Mucosa of stomach (tissue), 1 donor: Measurements from ENCODE around the gene RCC1.
A peak's percentile ranks its signal among the peaks of the same experiment; 100 is the strongest.
"Not testable (repeated sequence)": the region's sequence is repeated elsewhere in the genome, so short reads cannot be mapped to it uniquely, and the experiment has no call there.

Experiments used
- H3K27me3 ChIP-seq: one replicate; pipeline ENCODE4 v1.7.0; 2013; ENCODE audit warnings: mild to moderate bottlenecking, low read length; ENCODE audit not compliant: control insufficient read depth, insufficient read depth
- H3K36me3 ChIP-seq: one replicate; pipeline ENCODE4 v1.7.0; 2013; ENCODE audit warnings: low read length; ENCODE audit not compliant: control insufficient read depth, insufficient read depth
- H3K4me1 ChIP-seq: one replicate; pipeline ENCODE4 v1.7.0; 2013; ENCODE audit warnings: mild to moderate bottlenecking, low read length; ENCODE audit not compliant: control insufficient read depth, insufficient read depth
- H3K4me3 ChIP-seq: one replicate; pipeline ENCODE4 v1.7.0; 2013; ENCODE audit warnings: low read length
- H3K9ac ChIP-seq: one replicate; pipeline ENCODE4 v1.7.0; 2013; ENCODE audit warnings: mild to moderate bottlenecking, low read length, moderate library complexity
- H3K9me3 ChIP-seq: one replicate; pipeline ENCODE4 v1.7.0; 2013; ENCODE audit warnings: mild to moderate bottlenecking, low read length, moderate library complexity; ENCODE audit not compliant: control insufficient read depth
- donor health status: Pancreatic carcinoma.

Gene RCC1

GRCh38 chr1:28534671-28535070, 28.8 kb downstream of the RCC1 start:
- H3K4me3 ChIP-seq, result no peak overlapping the region
- H3K9me3 ChIP-seq, result no peaks in the 10 kb centered on the region
- H3K36me3 ChIP-seq, result no peaks in the 10 kb centered on the region
- no peak overlapping the region for H3K9ac ChIP-seq
- no peaks in the 10 kb centered on the region for H3K4me1 ChIP-seq
- no peaks in the 10 kb centered on the region for H3K27me3 ChIP-seq

- Histone ChIP-seq H3K36me3 (no peaks in the 10 kb centered on the region), H3K27me3 (no peaks in the 10 kb centered on the region), H3K9ac (no peak overlapping the region), H3K4me3 (no peak overlapping the region), H3K9me3 (no peaks in the 10 kb centered on the region), H3K4me1 (no peaks in the 10 kb centered on the region)
Measured at GRCh38 chr1:28535180-28535579, 29.3 kb downstream of the RCC1 start.

GRCh38 chr1:28537457-28538199, 31.8 kb downstream of the RCC1 start:
- no peaks in the 10 kb centered on the region for H3K9me3 ChIP-seq
- H3K9ac ChIP-seq, result no peak overlapping the region
- H3K27me3 ChIP-seq, result no peaks in the 10 kb centered on the region
- H3K36me3 ChIP-seq, result no peaks in the 10 kb centered on the region
- no peaks in the 10 kb centered on the region for H3K4me1 ChIP-seq
- H3K4me3 ChIP-seq, result no peak overlapping the region

GRCh38 chr1:28538286-28538685, 32.4 kb downstream of the RCC1 start:
- Histone ChIP-seq H3K4me3 (no peak overlapping the region), H3K9ac (no peak overlapping the region), H3K4me1 (no peaks in the 10 kb centered on the region), H3K36me3 (no peaks in the 10 kb centered on the region), H3K9me3 (no peaks in the 10 kb centered on the region), H3K27me3 (no peaks in the 10 kb centered on the region)

- no peaks in the 10 kb centered on the region for H3K9me3 ChIP-seq
- H3K4me3 ChIP-seq, result no peak overlapping the region
- H3K9ac ChIP-seq, result no peak overlapping the region
- no peaks in the 10 kb centered on the region for H3K36me3 ChIP-seq
- H3K4me1 ChIP-seq, result no peaks in the 10 kb centered on the region
- H3K27me3 ChIP-seq, result no peaks in the 10 kb centered on the region
Measured at GRCh38 chr1:28540651-28541050, 34.8 kb downstream of the RCC1 start.

GRCh38 chr1:28541414-28542015, 35.7 kb downstream of the RCC1 start:
- not testable (repeated sequence) for H3K27me3 ChIP-seq, H3K4me1 ChIP-seq, H3K4me3 ChIP-seq, H3K9ac ChIP-seq, H3K36me3 ChIP-seq, H3K9me3 ChIP-seq

- Histone ChIP-seq H3K4me3 (no peak overlapping the region), H3K9ac (no peak overlapping the region), H3K36me3 (no peaks in the 10 kb centered on the region), H3K9me3 (no peaks in the 10 kb centered on the region), H3K27me3 (no peaks in the 10 kb centered on the region), H3K4me1 (no peaks in the 10 kb centered on the region)
Measured at GRCh38 chr1:28545246-28545628, 39.4 kb downstream of the RCC1 start.

GRCh38 chr1:28548318-28548717, 42.5 kb downstream of the RCC1 start:
- H3K9me3 ChIP-seq, result no peaks in the 10 kb centered on the region
- H3K36me3 ChIP-seq, result no peaks in the 10 kb centered on the region
- no peak overlapping the region for H3K9ac ChIP-seq
- H3K4me1 ChIP-seq, result no peaks in the 10 kb centered on the region
- no peaks in the 10 kb centered on the region for H3K27me3 ChIP-seq
- no peak overlapping the region for H3K4me3 ChIP-seq

- H3K36me3 ChIP-seq, result no peaks in the 10 kb centered on the region
- H3K4me3 ChIP-seq, result no peak overlapping the region
- H3K27me3 ChIP-seq, result no peaks in the 10 kb centered on the region
- no peak overlapping the region for H3K9ac ChIP-seq
- H3K4me1 ChIP-seq, result no peaks in the 10 kb centered on the region
- no peaks in the 10 kb centered on the region for H3K9me3 ChIP-seq
Measured at GRCh38 chr1:28551381-28551780, 45.5 kb downstream of the RCC1 start.

- Histone ChIP-seq H3K4me3 (peak within 1 kb of the TSS; percentile 89), H3K27me3 (no peaks in the 10 kb centered on the region), H3K36me3 (no peaks in the 10 kb centered on the region), H3K4me1 (no peaks in the 10 kb centered on the region), H3K9ac (peak within 1 kb of the TSS; percentile 91), H3K9me3 (no peaks in the 10 kb centered on the region)
Measured at GRCh38 chr1:28552758-28553663, 47.2 kb downstream of the RCC1 start, which contains the start of gene TRNAU1AP. TSS of gene TRNAU1AP (plus strand) at chr1:28553085. CDS start at chr1:28553111, 26 bp downstream.

GRCh38 chr1:28560886-28561285, 55.0 kb downstream of the RCC1 start:
- H3K4me3 ChIP-seq, result no peak overlapping the region
- H3K4me1 ChIP-seq, result no peaks in the 10 kb centered on the region
- H3K36me3 ChIP-seq, result peaks cover 6% of the 10 kb centered on the region

GRCh38 chr1:28564310-28564709, 58.5 kb downstream of the RCC1 start:
- H3K9me3 ChIP-seq, result no peaks in the 10 kb centered on the region
- H3K4me1 ChIP-seq, result no peaks in the 10 kb centered on the region
- H3K9ac ChIP-seq, result no peak overlapping the region
- no peaks in the 10 kb centered on the region for H3K27me3 ChIP-seq
- no peak overlapping the region for H3K4me3 ChIP-seq
- H3K36me3 ChIP-seq, result peaks cover 6% of the 10 kb centered on the region

More at GRCh38 chr1:28560886-28561285, 55.0 kb downstream of the RCC1 start:
- Histone ChIP-seq H3K27me3 (no peaks in the 10 kb centered on the region), H3K9ac (no peak overlapping the region), H3K9me3 (no peaks in the 10 kb centered on the region)
